SK-N-SH (cell line): ENCODE data around the gene NDFIP1. TPM values are rescaled to one million over a fixed set of nuclear protein-coding genes. Genes with fewer than 3 reads are reported as not detected.

ENCODE experiments used
- CTCF ChIA-PET: fragments of 300-600, 350-600 bp; formaldehyde crosslinking; extraction: SDS; loops from one replicate; lab custom pipeline; 2021; lab: Yijun Ruan, JAX
- POLR2A ChIA-PET: fragments of 350-600 bp; sonication (Branson Sonifier 250); formaldehyde crosslinking; extraction: SDS; loops from one replicate; lab custom pipeline; 2020; ENCODE audit warnings: antibody characterized with exemption, inconsistent platforms; lab: Yijun Ruan, JAX
- DNase-seq: peaks from one replicate; pipeline ENCODE4 v3.0.0; 2012
- H2AFZ ChIP-seq: fragments of 200-600 bp; sonication (generic); 2 replicates; pipeline ENCODE4 v1.8.1; 2016; ENCODE audit warnings: antibody characterized with exemption, mild to moderate bottlenecking, low read depth
- H3F3A ChIP-seq: fragments of 200-600 bp; sonication (generic); replicated peaks from 2 replicates; pipeline ENCODE3; 2016; ENCODE audit warnings: antibody characterized with exemption, mild to moderate bottlenecking; ENCODE audit not compliant: insufficient read depth
- H3K27ac ChIP-seq, 2 experiments: fragments of 200-500 bp in 1 of 2; fragments of 200-600 bp in 1 of 2; sonication (Bioruptor generic) in 1 of 2; sonication (generic), shearing (Covaris generic) in 1 of 2; 2 replicates each; pipeline versions ENCODE4 v1.5.1 to v1.6.1; 2014 to 2016; ENCODE audit warnings: low read depth in 2 of 2, inconsistent platforms in 1 of 2, low read length in 1 of 2, mild to moderate bottlenecking in 1 of 2, mixed read lengths in 1 of 2
- H3K27me3 ChIP-seq: fragments of 200-600 bp; sonication (generic), shearing (Covaris generic); 2 replicates; pipeline ENCODE4 v1.6.1; 2016; ENCODE audit warnings: mixed run types; ENCODE audit not compliant: insufficient read depth
- H3K36me3 ChIP-seq, 2 experiments: fragments of 200-500 bp in 1 of 2; fragments of 200-600 bp in 1 of 2; sonication (Bioruptor generic) in 1 of 2; sonication (generic) in 1 of 2; replicated peaks in 1 of 2; 2 replicates each; pipeline versions ENCODE3 to v1.5.1; 2014 to 2016; ENCODE audit warnings: low read length in 1 of 2, mild to moderate bottlenecking in 1 of 2; ENCODE audit not compliant: insufficient read depth in 2 of 2, control insufficient read depth in 1 of 2
- H3K4me1 ChIP-seq, 2 experiments: fragments of 200-500 bp in 1 of 2; fragments of 200-600 bp in 1 of 2; sonication (Bioruptor generic) in 1 of 2; sonication (generic), shearing (Covaris generic) in 1 of 2; 2 replicates each; pipeline versions ENCODE4 v1.5.1 to v1.6.1; 2014 to 2016; ENCODE audit warnings: low read depth in 1 of 2, low read length in 1 of 2, mixed run types in 1 of 2; ENCODE audit not compliant: insufficient read depth in 2 of 2, control insufficient read depth in 1 of 2
- H3K4me2 ChIP-seq: fragments of 200-600 bp; sonication (generic), shearing (Covaris generic); 2 replicates; pipeline ENCODE4 v1.6.1; 2017; ENCODE audit warnings: mixed run types
- H3K4me3 ChIP-seq, 2 experiments: fragments of 200-500 bp in 1 of 2; fragments of 200-600 bp in 1 of 2; sonication (Bioruptor generic) in 1 of 2; sonication (generic), shearing (Covaris generic) in 1 of 2; 2 replicates each; pipeline versions ENCODE4 v1.5.1 to v1.8.1; 2014 to 2016; ENCODE audit warnings: low read depth in 2 of 2, inconsistent platforms in 1 of 2, low read length in 1 of 2, mild to moderate bottlenecking in 1 of 2, mixed read lengths in 1 of 2, moderate library complexity in 1 of 2
- H3K79me2 ChIP-seq: fragments of 200-600 bp; sonication (generic); 2 replicates; pipeline ENCODE4 v1.8.1; 2017; ENCODE audit warnings: mild to moderate bottlenecking; ENCODE audit not compliant: insufficient read depth
- H3K9ac ChIP-seq: fragments of 200-600 bp; sonication (generic); 2 replicates; pipeline ENCODE4 v1.6.1; 2017; ENCODE audit warnings: mixed run types
- H3K9me2 ChIP-seq: fragments of 200-600 bp; sonication (generic); 2 replicates; pipeline ENCODE4 v1.6.1; 2017; ENCODE audit warnings: mixed run types
- H3K9me3 ChIP-seq: fragments of 200-600 bp; sonication (generic); 2 replicates; pipeline ENCODE4 v1.6.1; 2017; ENCODE audit warnings: mixed run types, mild to moderate bottlenecking, moderate library complexity
- H4K20me1 ChIP-seq: fragments of 200-600 bp; sonication (generic); 2 replicates; pipeline ENCODE4 v1.6.1; 2017; ENCODE audit warnings: mild to moderate bottlenecking, mixed run types; ENCODE audit not compliant: insufficient read depth
- CHD2 ChIP-seq: fragments of 150-350 bp; IDR thresholded peaks from 2 replicates; pipeline ENCODE4 v1.6.1; 2018; ENCODE audit warnings: low read length; ENCODE audit not compliant: partially characterized antibody
- CTCF ChIP-seq: fragments of 200-600 bp; sonication (generic); IDR thresholded peaks from 2 replicates; pipeline ENCODE4 v1.6.1; 2017; ENCODE audit warnings: antibody characterized with exemption, mild to moderate bottlenecking, moderate library complexity
- EP300 ChIP-seq, 2 experiments: IDR thresholded peaks; 2 replicates each; pipeline versions ENCODE4 v1.4.0 to v1.6.1; 2012; ENCODE audit warnings: borderline replicate concordance in 1 of 2, low read depth in 1 of 2, low read length in 1 of 2
- FOXJ3 ChIP-seq: sonication (generic); formaldehyde crosslinking; IDR thresholded peaks from 2 replicates; pipeline ENCODE4 v1.5.1; 2020; ENCODE audit warnings: mild to moderate bottlenecking, missing genetic modification reagents
- GABPA ChIP-seq: IDR thresholded peaks from 2 replicates; pipeline ENCODE4 v1.4.0; 2012; ENCODE audit warnings: low read depth, mild to moderate bottlenecking
- GATA2 ChIP-seq: sonication (generic); formaldehyde crosslinking; IDR thresholded peaks from 2 replicates; pipeline ENCODE4 v1.5.0; 2020; ENCODE audit warnings: mild to moderate bottlenecking, missing genetic modification reagents
- JUND ChIP-seq: IDR thresholded peaks from 2 replicates; pipeline ENCODE4 v1.4.0; 2012
- MAX ChIP-seq: IDR thresholded peaks from 2 replicates; pipeline ENCODE4 v1.4.0; 2012; ENCODE audit warnings: low read depth
- MXI1 ChIP-seq: IDR thresholded peaks from 2 replicates; pipeline ENCODE4 v1.6.1; 2012; ENCODE audit warnings: mild to moderate bottlenecking, low read depth, low read length, improper control_type of control experiment
- NRF1 ChIP-seq: IDR thresholded peaks from 2 replicates; pipeline ENCODE4 v1.6.1; 2012; ENCODE audit warnings: low read depth, mild to moderate bottlenecking, low read length
- POLR2AphosphoS5 ChIP-seq: IDR thresholded peaks from 2 replicates; pipeline ENCODE4 v1.6.1; 2012; ENCODE audit warnings: low read depth, low read length
- RAD21 ChIP-seq: IDR thresholded peaks from 2 replicates; pipeline ENCODE4 v1.6.1; 2012; ENCODE audit warnings: mild to moderate bottlenecking, low read length
- RCOR1 ChIP-seq: fragments of 150-350 bp; IDR thresholded peaks from 2 replicates; pipeline ENCODE4 v1.6.1; 2017; ENCODE audit warnings: antibody characterized with exemption, low read length
- REST ChIP-seq: IDR thresholded peaks from 2 replicates; pipeline ENCODE4 v1.6.1; 2012; ENCODE audit warnings: mild to moderate bottlenecking, low read depth, low read length, moderate library complexity
- SMC3 ChIP-seq: IDR thresholded peaks from 2 replicates; pipeline ENCODE4 v1.6.1; 2012; ENCODE audit warnings: low read depth, low read length, improper control_type of control experiment
- TCF12 ChIP-seq: IDR thresholded peaks from 2 replicates; pipeline ENCODE4 v1.4.0; 2012
- ZBTB33 ChIP-seq: IDR thresholded peaks from 2 replicates; pipeline ENCODE4 v1.4.0; 2012; ENCODE audit warnings: low read depth, borderline replicate concordance
- WGBS: methylation state at CpG from one replicate; pipeline ENCODE4 v1.1.6; 2017; ENCODE audit warnings: low lambda C conversion rate; 5-methylcytosine and 5-hydroxymethylcytosine counted together
- polyA plus RNA-seq, 3 experiments: library from polyadenylated mRNA; depleted of rRNA; stranded (reverse); fragments of >200 nt; gene quantifications; 2 replicates each; pipeline ENCODE4 v1.2.3, GENCODE V29; 2012

The NDFIP1 gene
- polyA plus RNA-seq, 1 of the 3 experiments (the other 2 are of a cell fraction): 40.0 TPM

- Histone ChIP-seq H3K4me3 (no peak overlapping the region), H3K9me2 (no peaks in the 10 kb centered on the region), H3K4me2 (no peak overlapping the region), H3K4me1 (peaks cover 0 to 67% of the 10 kb centered on the region in 2 experiments; a peak in 2 of 4 replicates), H2AFZ (no peak overlapping the region), H3K9ac (no peak overlapping the region), H3K27me3 (no peaks in the 10 kb centered on the region), H3K36me3 (no peaks in the 10 kb centered on the region), H3K9me3 (no peaks in the 10 kb centered on the region), H3F3A (no peaks in the 10 kb centered on the region), H3K27ac (peak overlapping the region in 1 of 2 experiments; percentile 98; a peak in 2 of 4 replicates), H4K20me1 (no peaks in the 10 kb centered on the region), H3K79me2 (no peaks in the 10 kb centered on the region)
- POLR2A ChIA-PET: interaction anchor here (0.6 to 1.4 kb wide), 2 partner anchors 177 to 319 kb away, joined by 5 to 6 read pairs; no protein-coding TSS in a partner anchor
- 66% methylated on average over 4 of the region's 6 CpGs for WGBS
- CTCF ChIA-PET: interaction anchor here (0.6 to 3.2 kb wide), 4 partner anchors 145 to 568 kb away, joined by 3 to 16 read pairs (median 3); partner anchors contain the start of gene SPRY4
- DNase-seq: peak; percentile 75
- TF ChIP-seq MAX (no peak), POLR2AphosphoS5 (0 out of 2 replicates have a peak, but pooled peaks have one; percentile 21), EP300 (IDR thresholded peaks at IDR 0.05; ENCODE audit: borderline replicate concordance in 1 of 2, low read depth in 1 of 2, low read length in 1 of 2) (peak in 1 of 2 experiments; percentile 99; a peak in 2 of 4 replicates), CTCF (no peak), RAD21 (peak; percentile 53), FOXJ3 (CRISPR knock-in tag) (peak; percentile 94), CHD2 (peak; percentile 96), GATA2 (CRISPR knock-in tag) (peak; percentile 97), RCOR1 (peak; percentile 87), TCF12 (peak; percentile 51), MXI1 (peak; percentile 61)
These were observed 71.3 kb downstream of the NDFIP1 start for GRCh38 chr5:142179776-142180387.

GRCh38 chr5:142181096-142181495 lies 72.5 kb downstream of the NDFIP1 start:
- CTCF ChIA-PET: interaction anchor here (1.4 to 3.2 kb wide), 3 partner anchors 13 to 532 kb away, joined by 3 to 16 read pairs (median 5); no protein-coding TSS in a partner anchor
- DNase-seq: no peak
- POLR2A ChIA-PET: interaction anchor here (1.4 kb wide), 1 partner anchor 176 kb away, joined by 5 read pairs; no protein-coding TSS in a partner anchor
- Histone ChIP-seq H3K4me3 (no peak overlapping the region), H3K79me2 (no peaks in the 10 kb centered on the region), H3K27me3 (no peaks in the 10 kb centered on the region), H3K9me2 (no peaks in the 10 kb centered on the region), H4K20me1 (no peaks in the 10 kb centered on the region), H3F3A (no peaks in the 10 kb centered on the region), H3K4me2 (no peak overlapping the region), H3K4me1 (peaks cover 0 to 67% of the 10 kb centered on the region in 2 experiments; a peak in 2 of 4 replicates), H3K27ac (peak overlapping the region in 1 of 2 experiments; percentile 98; a peak in 2 of 4 replicates), H3K36me3 (no peaks in the 10 kb centered on the region), H3K9ac (no peak overlapping the region), H3K9me3 (no peaks in the 10 kb centered on the region), H2AFZ (no peak overlapping the region)
- TF ChIP-seq MAX (no peak), GABPA (no peak), ZBTB33 (no peak), NRF1 (no peak), RAD21 (no peak), JUND (no peak), SMC3 (no peak), REST (no peak)
- WGBS: 86% methylated on average over 5 of the region's 6 CpGs
